Activated CD4-positive, alpha-beta memory T cell treated with anti-CD3 and anti-CD28 coated beads for 36 hours (primary cell): Measurements from ENCODE around the gene ZBP1. TPM values are rescaled to one million over a fixed set of nuclear protein-coding genes. Genes with fewer than 3 reads are reported as not detected.
A peak's percentile ranks its signal among the peaks of the same experiment; 100 is the strongest.

Experiments used
- CTCF ChIA-PET: fragments of 350-600 bp; sonication (Branson Sonifier 250); formaldehyde crosslinking; loops from one replicate; lab custom pipeline; 2021; ENCODE audit warnings: antibody characterized with exemption, inconsistent platforms; lab: Charles Lee
- POLR2A ChIA-PET: fragments of 350-600 bp; sonication (Branson Sonifier 250); formaldehyde crosslinking; loops from one replicate; lab custom pipeline; 2021; ENCODE audit warnings: antibody characterized with exemption; lab: Charles Lee
- DNase-seq: peaks from one replicate; pipeline ENCODE4 v3.0.0-alpha.2; 2020
- H3K27ac Mint-ChIP-seq: one replicate; pipeline ENCODE4 v1.8.0; 2021; ENCODE audit warnings: mixed read lengths
- H3K27me3 Mint-ChIP-seq: one replicate; pipeline ENCODE4 v1.8.0; 2021; ENCODE audit warnings: mixed read lengths
- H3K36me3 Mint-ChIP-seq: one replicate; pipeline ENCODE4 v1.8.0; 2021; ENCODE audit warnings: mixed read lengths
- H3K4me1 Mint-ChIP-seq: one replicate; pipeline ENCODE4 v1.8.0; 2021; ENCODE audit warnings: low read depth, mixed read lengths
- H3K4me3 Mint-ChIP-seq: one replicate; pipeline ENCODE4 v1.8.0; 2021; ENCODE audit warnings: mild to moderate bottlenecking, mixed read lengths
- H3K9me3 Mint-ChIP-seq: one replicate; pipeline ENCODE4 v1.8.0; 2021; ENCODE audit warnings: mixed read lengths
- intact Hi-C: fragments of 100-400 bp; cut with micrococcal nuclease; formaldehyde crosslinking; loops from one replicate; pipeline ENCODE4 v1.15.1; 2023
- total RNA-seq, 2 experiments: library from RNA; stranded (reverse); gene quantifications; one replicate each; pipeline ENCODE4 v1.2.3, GENCODE V29; 2021

The ZBP1 gene
- total RNA-seq, 2 experiments from 2014 or later, result 0.73 to 1.1 TPM

GRCh38 chr20:57612916-57613315, 7.3 kb downstream of the ZBP1 start:
- no peak overlapping the region for H3K27ac Mint-ChIP-seq
- ChIA-PET CTCF (interaction anchor here (1.3 to 1.6 kb wide), 2 partner anchors 10 to 12 kb away, joined by 3 read pairs; no protein-coding TSS in a partner anchor), POLR2A (no interaction called here)
- peaks cover 13% of the 10 kb centered on the region for H3K36me3 Mint-ChIP-seq
- H3K4me1 Mint-ChIP-seq, result peaks cover 13% of the 10 kb centered on the region
- peaks cover 5% of the 10 kb centered on the region for H3K27me3 Mint-ChIP-seq
- no peaks in the 10 kb centered on the region for H3K9me3 Mint-ChIP-seq
- intact Hi-C loops, result no loop called here
- DNase-seq, result no peak
- no peak overlapping the region for H3K4me3 Mint-ChIP-seq

DNA sequence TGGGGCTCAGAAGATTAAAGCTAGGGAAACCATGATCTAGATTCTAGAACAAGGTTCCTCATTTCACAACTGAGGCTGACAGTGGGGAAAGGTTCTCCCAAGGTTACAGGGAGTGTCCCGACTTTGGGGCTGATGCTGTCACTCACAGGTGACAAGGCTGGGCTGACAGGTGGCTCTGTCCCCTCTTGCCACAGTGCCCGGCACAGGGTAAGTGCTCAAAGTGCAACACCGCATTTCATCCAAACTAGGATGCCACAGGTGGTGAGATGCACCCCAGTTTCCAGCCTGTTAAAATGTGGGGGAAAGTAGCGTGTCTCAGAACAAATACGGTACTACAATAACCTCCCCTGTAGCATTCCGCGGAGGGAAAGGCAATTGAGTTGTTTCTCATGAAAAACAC, 7.8 kb downstream of the ZBP1 start:
- Mint-ChIP-seq H3K27me3 (peaks cover 5% of the 10 kb centered on the region), H3K27ac (no peak overlapping the region), H3K36me3 (peaks cover 13% of the 10 kb centered on the region), H3K9me3 (no peaks in the 10 kb centered on the region), H3K4me3 (no peak overlapping the region), H3K4me1 (peaks cover 8% of the 10 kb centered on the region)
- CTCF ChIA-PET, result interaction anchor here (1.0 to 1.5 kb wide), 2 partner anchors 10 to 14 kb away, joined by 3 read pairs; no protein-coding TSS in a partner anchor
- DNase-seq, result no peak
- POLR2A ChIA-PET, result no interaction called here
- intact Hi-C loops, result no loop called here

- H3K27ac Mint-ChIP-seq, result no peak overlapping the region
- ChIA-PET CTCF (interaction anchor here (1.0 to 1.5 kb wide), 2 partner anchors 11 to 13 kb away, joined by 3 read pairs; no protein-coding TSS in a partner anchor), POLR2A (no interaction called here)
- intact Hi-C loops, result no loop called here
- no peak for DNase-seq
- H3K27me3 Mint-ChIP-seq, result no peaks in the 10 kb centered on the region
- H3K4me3 Mint-ChIP-seq, result no peak overlapping the region
- no peaks in the 10 kb centered on the region for H3K9me3 Mint-ChIP-seq
- H3K4me1 Mint-ChIP-seq, result peaks cover under 1% of the 10 kb centered on the region
- H3K36me3 Mint-ChIP-seq, result peaks cover 13% of the 10 kb centered on the region
Observed at GRCh38 chr20:57611586-57612311, 8.5 kb downstream of the ZBP1 start.

DNA sequence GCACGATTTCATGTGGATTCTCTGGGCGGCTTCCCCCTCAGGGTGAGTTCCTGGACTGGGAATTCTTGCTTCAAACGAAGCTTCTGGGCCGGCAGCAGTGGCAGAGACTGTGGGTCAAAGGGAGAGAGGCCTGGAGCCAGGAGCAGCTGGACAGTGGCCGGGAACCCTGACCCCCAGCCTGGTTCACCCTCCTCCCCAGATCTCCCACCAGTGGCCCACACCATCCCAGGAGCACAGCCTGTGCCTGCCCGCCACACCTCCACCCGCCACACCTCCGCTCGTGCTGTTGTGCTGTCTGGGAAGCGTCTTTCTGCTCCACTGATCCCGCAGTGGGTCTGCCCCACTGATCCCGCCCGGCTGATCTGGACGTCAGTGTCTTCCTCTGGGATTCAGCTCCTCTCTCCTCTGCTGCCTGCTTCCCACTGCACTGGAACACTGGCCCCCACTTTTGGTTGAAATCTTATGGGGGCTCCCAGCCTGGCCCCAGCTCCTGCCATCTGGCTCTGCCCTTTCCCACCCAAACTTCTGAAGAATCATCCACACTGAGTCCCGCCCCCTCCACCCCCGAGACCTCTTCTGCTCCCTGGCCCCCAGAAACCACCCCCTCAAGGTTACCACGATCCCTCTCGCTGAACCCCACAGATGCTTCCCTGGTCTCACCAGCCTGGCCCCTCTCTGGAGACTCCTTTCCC, 9.8 kb downstream of the ZBP1 start:
- Mint-ChIP-seq H3K27me3 (no peaks in the 10 kb centered on the region), H3K9me3 (no peaks in the 10 kb centered on the region), H3K27ac (no peak overlapping the region), H3K4me1 (peaks cover 6% of the 10 kb centered on the region), H3K4me3 (no peak overlapping the region), H3K36me3 (peaks cover 13% of the 10 kb centered on the region)
- DNase-seq, result no peak
- POLR2A ChIA-PET, result no interaction called here
- CTCF ChIA-PET, result interaction anchor here (1.1 kb wide), 1 partner anchor 14 kb away, joined by 4 read pairs; no protein-coding TSS in a partner anchor
- intact Hi-C loops, result no loop called here

DNA sequence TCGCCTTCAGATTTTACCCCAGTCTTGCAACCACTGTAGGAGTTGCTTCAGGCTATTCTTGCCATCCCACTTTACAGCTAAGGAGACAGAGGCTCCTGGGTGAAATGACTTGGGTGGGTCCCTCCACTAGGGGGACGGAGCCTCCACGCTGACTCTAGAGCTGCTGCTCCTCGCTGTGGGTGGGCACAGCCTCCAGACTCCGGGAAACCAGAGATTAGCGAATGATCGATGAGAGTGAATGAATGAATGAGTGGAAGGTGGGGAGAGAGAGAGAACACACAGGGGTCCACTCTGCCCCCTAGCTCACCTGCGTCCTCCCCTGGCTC, 10.4 kb downstream of the ZBP1 start:
- no peaks in the 10 kb centered on the region for H3K27me3 Mint-ChIP-seq
- no peak for DNase-seq
- intact Hi-C loops, result no loop called here
- POLR2A ChIA-PET, result no interaction called here
- H3K27ac Mint-ChIP-seq, result no peak overlapping the region
- H3K9me3 Mint-ChIP-seq, result no peaks in the 10 kb centered on the region
- no peak overlapping the region for H3K4me3 Mint-ChIP-seq
- H3K36me3 Mint-ChIP-seq, result peaks cover 13% of the 10 kb centered on the region
- CTCF ChIA-PET, result no interaction called here
- peaks cover 12% of the 10 kb centered on the region for H3K4me1 Mint-ChIP-seq

GRCh38 chr20:57609086-57609841, 11.0 kb downstream of the ZBP1 start:
- POLR2A ChIA-PET, result no interaction called here
- intact Hi-C loops, result no loop called here
- DNase-seq, result no peak
- no peaks in the 10 kb centered on the region for H3K9me3 Mint-ChIP-seq
- H3K4me3 Mint-ChIP-seq, result no peak overlapping the region
- H3K4me1 Mint-ChIP-seq, result peaks cover 18% of the 10 kb centered on the region
- peaks cover 11% of the 10 kb centered on the region for H3K36me3 Mint-ChIP-seq
- H3K27ac Mint-ChIP-seq, result no peak overlapping the region
- CTCF ChIA-PET, result no interaction called here
- no peaks in the 10 kb centered on the region for H3K27me3 Mint-ChIP-seq

DNA sequence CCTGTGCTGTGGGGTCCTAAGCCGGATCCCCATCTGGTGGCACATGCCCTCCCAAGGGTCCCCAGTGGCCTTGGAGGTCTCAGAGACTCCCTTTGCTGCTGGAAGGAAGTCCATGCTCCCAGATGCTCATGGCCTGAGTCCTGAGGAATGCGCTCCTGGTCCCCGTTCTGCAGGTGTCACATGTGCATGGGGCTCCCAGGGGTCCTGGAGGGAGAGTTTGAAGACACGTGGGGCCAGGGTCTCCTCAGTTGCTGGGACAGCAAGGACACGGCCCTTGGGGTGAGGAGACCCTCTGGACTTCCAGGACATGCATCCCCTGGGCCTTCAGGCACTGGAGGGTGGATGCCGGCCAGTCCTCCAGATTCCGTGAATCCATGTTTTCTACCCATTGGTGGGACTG, 11.7 kb downstream of the ZBP1 start:
- DNase-seq, result no peak
- Mint-ChIP-seq H3K4me3 (no peak overlapping the region), H3K9me3 (no peaks in the 10 kb centered on the region), H3K27me3 (no peaks in the 10 kb centered on the region), H3K4me1 (peaks cover 19% of the 10 kb centered on the region), H3K36me3 (peaks cover 9% of the 10 kb centered on the region), H3K27ac (no peak overlapping the region)
- ChIA-PET CTCF (interaction anchor here (0.7 kb wide), 1 partner anchor 613 kb away, joined by 3 read pairs; no protein-coding TSS in a partner anchor), POLR2A (no interaction called here)
- intact Hi-C loops, result no loop called here

DNA sequence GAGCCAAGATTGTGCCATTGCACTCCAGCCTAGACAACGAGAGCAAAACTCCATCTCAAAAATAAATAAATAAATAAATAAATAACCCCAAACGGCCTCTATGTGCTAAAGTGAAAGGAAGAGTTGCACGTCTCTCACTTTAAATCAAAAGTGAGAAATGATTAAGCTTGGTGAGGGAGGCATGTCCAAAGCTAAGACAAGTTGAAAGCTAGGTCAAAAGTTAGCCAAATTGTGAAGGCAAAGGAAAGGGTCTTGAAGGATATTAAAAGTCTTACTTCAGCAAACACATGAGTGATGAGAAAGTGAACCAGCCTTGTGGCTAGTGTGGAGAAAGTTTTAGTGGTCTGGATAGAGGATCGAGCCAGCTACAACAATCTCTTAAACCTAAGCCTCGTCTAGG, 14.3 kb downstream of the ZBP1 start:
- H3K4me1 Mint-ChIP-seq, result peaks cover 21% of the 10 kb centered on the region
- ChIA-PET CTCF (interaction anchor here (0.6 to 1.9 kb wide), 6 partner anchors 11 to 603 kb away, joined by 3 to 16 read pairs (median 4); partner anchors contain the start of gene ZBP1), POLR2A (no interaction called here)
- no peak overlapping the region for H3K27ac Mint-ChIP-seq
- intact Hi-C loops, result loop anchor here (2.0 kb wide), 1 partner anchor 13 kb away; no protein-coding TSS in a partner anchor
- DNase-seq, result no peak
- H3K27me3 Mint-ChIP-seq, result no peaks in the 10 kb centered on the region
- no peak overlapping the region for H3K4me3 Mint-ChIP-seq
- H3K36me3 Mint-ChIP-seq, result peaks cover 6% of the 10 kb centered on the region
- no peaks in the 10 kb centered on the region for H3K9me3 Mint-ChIP-seq

- DNase-seq, result no peak
- POLR2A ChIA-PET, result interaction anchor here (1.2 kb wide), 1 partner anchor 14 kb away, joined by 3 read pairs; no protein-coding TSS in a partner anchor
- H3K4me3 Mint-ChIP-seq, result no peak overlapping the region
- peak overlapping the region; percentile 50 for H3K27ac Mint-ChIP-seq
- CTCF ChIA-PET, result no interaction called here
- H3K9me3 Mint-ChIP-seq, result no peaks in the 10 kb centered on the region
- no peaks in the 10 kb centered on the region for H3K27me3 Mint-ChIP-seq
- H3K4me1 Mint-ChIP-seq, result peaks cover 21% of the 10 kb centered on the region
- H3K36me3 Mint-ChIP-seq, result peaks cover 3% of the 10 kb centered on the region
- intact Hi-C loops, result loop anchor here (2.0 kb wide), 1 partner anchor 14 kb away; no protein-coding TSS in a partner anchor
Observed at GRCh38 chr20:57605045-57605444, 15.2 kb downstream of the ZBP1 start.

- H3K36me3 Mint-ChIP-seq, result no peaks in the 10 kb centered on the region
- no peaks in the 10 kb centered on the region for H3K9me3 Mint-ChIP-seq
- ChIA-PET CTCF (no interaction called here), POLR2A (no interaction called here)
- no peak overlapping the region for H3K27ac Mint-ChIP-seq
- H3K4me3 Mint-ChIP-seq, result no peak overlapping the region
- H3K4me1 Mint-ChIP-seq, result peaks cover 21% of the 10 kb centered on the region
- no peaks in the 10 kb centered on the region for H3K27me3 Mint-ChIP-seq
- intact Hi-C loops, result no loop called here
- no peak for DNase-seq
Observed at GRCh38 chr20:57603120-57603519, 17.1 kb downstream of the ZBP1 start.

DNA sequence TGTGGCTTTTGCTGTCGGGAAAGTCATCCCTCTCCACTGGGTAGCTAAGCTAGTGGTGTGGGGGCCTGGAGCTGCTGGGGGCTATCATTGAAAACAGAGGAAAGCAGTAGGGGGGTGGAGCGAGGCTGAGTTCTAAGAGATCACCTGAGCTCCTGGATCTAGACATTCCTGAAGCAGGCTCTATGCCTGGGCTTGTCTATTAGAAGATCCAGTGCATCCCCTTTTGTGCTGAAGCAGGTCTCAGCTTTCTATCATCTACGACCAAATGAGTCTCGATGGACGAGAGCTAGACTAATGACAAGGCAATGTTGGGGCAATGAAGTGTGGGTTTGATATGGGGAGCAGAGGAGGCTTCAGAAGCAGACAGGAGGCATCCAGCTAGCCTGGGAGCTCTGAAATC, 18.5 kb downstream of the ZBP1 start:
- intact Hi-C loops, result no loop called here
- H3K4me3 Mint-ChIP-seq, result no peak overlapping the region
- H3K27me3 Mint-ChIP-seq, result no peaks in the 10 kb centered on the region
- peaks cover 21% of the 10 kb centered on the region for H3K4me1 Mint-ChIP-seq
- no peak overlapping the region for H3K27ac Mint-ChIP-seq
- no peaks in the 10 kb centered on the region for H3K9me3 Mint-ChIP-seq
- ChIA-PET CTCF (interaction anchor here (1.0 to 1.4 kb wide), 6 partner anchors 15 to 578 kb away, joined by 3 to 6 read pairs (median 4); no protein-coding TSS in a partner anchor), POLR2A (interaction anchor here (1.0 kb wide), 1 partner anchor 18 kb away, joined by 3 read pairs; no protein-coding TSS in a partner anchor)
- DNase-seq, result no peak
- no peaks in the 10 kb centered on the region for H3K36me3 Mint-ChIP-seq
